ACHN (cell line): ENCODE data around the gene EVA1A.
A peak's percentile ranks its signal among the peaks of the same experiment; 100 is the strongest.
"Not testable (repeated sequence)": the region's sequence is repeated elsewhere in the genome, so short reads cannot be mapped to it uniquely, and the experiment has no call there.

Experiments used
- DNase-seq: peaks from one replicate; pipeline ENCODE4 v3.0.0-alpha.2; 2015
- in situ Hi-C: cut with HindIII; loops from 2 replicates; pipeline ENCODE4 v1.10.0; 2017; ENCODE audit warnings: low sequenced_read_pairs, low pct_ligation_motif_present, low pct_unique_long_range_greater_than_20kb

Gene EVA1A

GRCh38 chr2:75505012-75505411 is 55.7 kb downstream of the EVA1A start:
- no peak for DNase-seq
- in situ Hi-C loops: no loop called here

- DNase-seq: peak; percentile 78
- in situ Hi-C loops: no loop called here
Measured at GRCh38 chr2:75503048-75503607, 57.6 kb downstream of the EVA1A start.

GRCh38 chr2:75500633-75501032 is 60.1 kb downstream of the EVA1A start:
- DNase-seq: no peak
- in situ Hi-C loops: no loop called here

- in situ Hi-C loops: no loop called here
- DNase-seq: no peak
Measured at GRCh38 chr2:75499534-75499933, 61.2 kb downstream of the EVA1A start.

GRCh38 chr2:75498907-75499306 is 61.8 kb downstream of the EVA1A start:
- no peak for DNase-seq
- in situ Hi-C loops: no loop called here

GRCh38 chr2:75497256-75497655 is 63.5 kb downstream of the EVA1A start:
- in situ Hi-C loops: no loop called here
- no peak for DNase-seq

GRCh38 chr2:75495862-75496261 is 64.9 kb downstream of the EVA1A start:
- DNase-seq: no peak
- in situ Hi-C loops: no loop called here

GRCh38 chr2:75494137-75494769 is 66.5 kb downstream of the EVA1A start:
- DNase-seq: no peak
- in situ Hi-C loops: no loop called here

GRCh38 chr2:75493230-75493629 is 67.5 kb downstream of the EVA1A start:
- in situ Hi-C loops: no loop called here
- DNase-seq: no peak

GRCh38 chr2:75491129-75491753 is 69.5 kb downstream of the EVA1A start:
- DNase-seq: no peak
- in situ Hi-C loops: no loop called here

- in situ Hi-C loops: no loop called here
- DNase-seq: no peak
Measured at GRCh38 chr2:75489721-75490120, 71.0 kb downstream of the EVA1A start.

GRCh38 chr2:75488157-75488556 is 72.6 kb downstream of the EVA1A start:
- in situ Hi-C loops: no loop called here
- DNase-seq: no peak

GRCh38 chr2:75486735-75487134 is 74.0 kb downstream of the EVA1A start:
- in situ Hi-C loops, DNase-seq: not testable (repeated sequence)

GRCh38 chr2:75484840-75485239 is 75.9 kb downstream of the EVA1A start:
- in situ Hi-C loops: no loop called here
- no peak for DNase-seq

- DNase-seq: no peak
- in situ Hi-C loops: no loop called here
Measured at GRCh38 chr2:75483878-75484277, 76.9 kb downstream of the EVA1A start.

GRCh38 chr2:75482398-75482797 is 78.3 kb downstream of the EVA1A start:
- DNase-seq: no peak
- in situ Hi-C loops: no loop called here

GRCh38 chr2:75480971-75481836 is 79.5 kb downstream of the EVA1A start:
- in situ Hi-C loops: no loop called here
- DNase-seq: peak; percentile 16

- DNase-seq, in situ Hi-C loops: not testable (repeated sequence)
Measured at GRCh38 chr2:75477696-75478095, 83.0 kb downstream of the EVA1A start.

- no peak for DNase-seq
- in situ Hi-C loops: no loop called here
Measured at GRCh38 chr2:75476761-75477160, 84.0 kb downstream of the EVA1A start.
